Osteoblast (primary cell): Measurements from ENCODE around the gene PLP1. TPM values are rescaled to one million over a fixed set of nuclear protein-coding genes. Genes with fewer than 3 reads are reported as not detected.

Experiments
- DNase-seq: peaks from one replicate; pipeline ENCODE4 v3.0.0; 2011; ENCODE audit warnings: low spot score, mixed read lengths; ENCODE audit not compliant: insufficient read length; ENCODE audit errors: missing footprints
- H2AFZ ChIP-seq: 2 replicates; pipeline ENCODE4 v1.6.0; 2011; ENCODE audit warnings: mild to moderate bottlenecking, low read length
- H3K27ac ChIP-seq: 2 replicates; pipeline ENCODE4 v1.5.1; 2011; ENCODE audit warnings: mild to moderate bottlenecking, low read depth, low read length, moderate library complexity
- H3K27me3 ChIP-seq: 2 replicates; pipeline ENCODE4 v1.6.0; 2012; ENCODE audit warnings: mild to moderate bottlenecking, control low read depth, inconsistent platforms, low read length, moderate library complexity; ENCODE audit not compliant: insufficient read depth
- H3K36me3 ChIP-seq: 2 replicates; pipeline ENCODE4 v1.5.1; 2011; ENCODE audit warnings: mild to moderate bottlenecking, low read length, control low read depth, moderate library complexity; ENCODE audit not compliant: insufficient read depth
- H3K4me1 ChIP-seq: 2 replicates; pipeline ENCODE4 v1.5.1; 2011; ENCODE audit warnings: mild to moderate bottlenecking, low read length, control low read depth, moderate library complexity; ENCODE audit not compliant: insufficient read depth
- H3K4me2 ChIP-seq: 2 replicates; pipeline ENCODE4 v1.6.0; 2011; ENCODE audit warnings: mild to moderate bottlenecking, low read length; ENCODE audit not compliant: insufficient read depth
- H3K4me3 ChIP-seq: fragments of 200-600 bp; sonication (generic); 3 replicates; pipeline ENCODE4 v1.5.1; 2012; ENCODE audit warnings: mild to moderate bottlenecking, low read length, inconsistent platforms; ENCODE audit not compliant: insufficient read depth
- H3K79me2 ChIP-seq: 2 replicates; pipeline ENCODE4 v1.6.0; 2012; ENCODE audit warnings: mild to moderate bottlenecking, low read length, control low read depth, inconsistent platforms; ENCODE audit not compliant: insufficient read depth
- H3K9me3 ChIP-seq: 2 replicates; pipeline ENCODE4 v1.5.1; 2011; ENCODE audit warnings: low read depth, low read length, control low read depth
- H4K20me1 ChIP-seq: 2 replicates; pipeline ENCODE4 v1.6.0; 2012; ENCODE audit warnings: mild to moderate bottlenecking, low read length, control low read depth; ENCODE audit not compliant: insufficient read depth
- total RNA-seq: library from RNA; depleted of rRNA; stranded (reverse); fragments of >200 nt; gene quantifications from 2 replicates; pipeline ENCODE4 v1.2.3, GENCODE V29; 2012
- TF ChIP-seq, protein P1 (sequence below): IDR thresholded peaks from 2 replicates; pipeline ENCODE4 v1.5.1; 2011; ENCODE audit warnings: mild to moderate bottlenecking, low read depth, low read length, moderate library complexity; ENCODE audit errors: extremely low read depth

PLP1 gene
- total RNA-seq, 1 donor: 0.36 TPM

DNA sequence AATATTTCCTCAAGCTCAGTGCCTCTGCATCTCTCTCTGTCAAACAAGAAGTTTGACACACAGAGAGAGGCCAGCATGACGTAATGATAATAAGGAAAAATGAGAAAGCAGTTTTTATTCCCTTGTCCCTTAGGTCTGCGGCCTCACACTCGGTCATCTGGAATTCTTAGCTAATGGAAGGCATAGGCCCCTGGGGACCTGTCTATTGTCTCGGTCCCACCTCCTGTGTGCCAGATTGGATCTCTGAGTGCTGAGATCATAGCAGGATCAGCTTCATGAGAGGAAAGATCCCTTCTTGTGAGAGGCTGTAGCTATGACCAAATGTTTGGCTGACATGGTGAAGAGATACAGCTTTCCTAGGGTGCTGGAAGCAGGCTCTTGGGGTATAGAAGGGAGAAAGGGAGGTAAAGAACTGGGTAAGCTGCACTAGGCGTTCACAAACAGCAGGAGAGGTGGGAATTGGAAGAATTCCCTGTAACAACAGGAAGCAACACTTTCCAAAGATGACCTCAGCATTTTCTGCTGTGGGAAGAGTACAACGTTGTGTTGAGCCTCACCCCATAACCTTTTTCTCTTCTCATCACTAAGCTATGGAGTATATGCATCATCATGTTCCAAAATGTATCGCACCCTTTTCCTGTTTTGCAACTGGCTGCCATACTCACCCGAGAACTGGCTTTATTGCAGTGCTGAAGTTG, 45.7 kb upstream of the PLP1 start:
- H3K27me3 ChIP-seq: peaks cover 9% of the 10 kb centered on the region
- H3K4me2 ChIP-seq: peak overlapping the region; percentile 42
- no peak overlapping the region for H3K4me3 ChIP-seq
- TF ChIP-seq, protein P1, sequence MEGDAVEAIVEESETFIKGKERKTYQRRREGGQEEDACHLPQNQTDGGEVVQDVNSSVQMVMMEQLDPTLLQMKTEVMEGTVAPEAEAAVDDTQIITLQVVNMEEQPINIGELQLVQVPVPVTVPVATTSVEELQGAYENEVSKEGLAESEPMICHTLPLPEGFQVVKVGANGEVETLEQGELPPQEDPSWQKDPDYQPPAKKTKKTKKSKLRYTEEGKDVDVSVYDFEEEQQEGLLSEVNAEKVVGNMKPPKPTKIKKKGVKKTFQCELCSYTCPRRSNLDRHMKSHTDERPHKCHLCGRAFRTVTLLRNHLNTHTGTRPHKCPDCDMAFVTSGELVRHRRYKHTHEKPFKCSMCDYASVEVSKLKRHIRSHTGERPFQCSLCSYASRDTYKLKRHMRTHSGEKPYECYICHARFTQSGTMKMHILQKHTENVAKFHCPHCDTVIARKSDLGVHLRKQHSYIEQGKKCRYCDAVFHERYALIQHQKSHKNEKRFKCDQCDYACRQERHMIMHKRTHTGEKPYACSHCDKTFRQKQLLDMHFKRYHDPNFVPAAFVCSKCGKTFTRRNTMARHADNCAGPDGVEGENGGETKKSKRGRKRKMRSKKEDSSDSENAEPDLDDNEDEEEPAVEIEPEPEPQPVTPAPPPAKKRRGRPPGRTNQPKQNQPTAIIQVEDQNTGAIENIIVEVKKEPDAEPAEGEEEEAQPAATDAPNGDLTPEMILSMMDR: no peak
- peaks cover 19% of the 10 kb centered on the region for H3K4me1 ChIP-seq
- peak overlapping the region; percentile 93 for H3K27ac ChIP-seq
- H3K79me2 ChIP-seq: no peaks in the 10 kb centered on the region
- H3K9me3 ChIP-seq: no peaks in the 10 kb centered on the region
- H4K20me1 ChIP-seq: no peaks in the 10 kb centered on the region
- H2AFZ ChIP-seq: peak overlapping the region; percentile 6
- no peaks in the 10 kb centered on the region for H3K36me3 ChIP-seq
- DNase-seq: peak; percentile 83

DNA sequence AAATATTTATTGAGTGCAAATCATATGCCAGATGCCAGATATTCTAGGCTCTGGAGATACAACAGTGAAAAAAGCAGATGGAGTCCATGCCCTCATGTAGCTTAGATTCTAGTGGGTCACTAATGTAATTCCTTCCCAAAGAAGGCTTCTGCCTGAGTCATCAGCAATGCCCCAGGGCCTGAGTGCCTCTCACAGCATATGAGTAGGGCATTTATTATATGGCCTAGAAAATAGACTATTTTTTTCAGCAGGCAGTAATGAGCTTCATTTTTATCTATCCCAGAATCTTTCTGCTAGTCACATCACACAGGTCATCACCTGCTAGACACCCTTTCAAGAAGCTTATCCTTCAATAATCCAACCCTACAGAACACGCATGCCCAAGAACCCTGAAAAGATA, 43.6 kb upstream of the PLP1 start:
- Histone ChIP-seq H3K27ac (no peak overlapping the region), H3K79me2 (no peaks in the 10 kb centered on the region), H3K4me3 (no peak overlapping the region), H3K27me3 (peaks cover 16% of the 10 kb centered on the region), H3K4me1 (peaks cover 19% of the 10 kb centered on the region), H2AFZ (no peak overlapping the region), H4K20me1 (no peaks in the 10 kb centered on the region), H3K4me2 (no peak overlapping the region), H3K9me3 (no peaks in the 10 kb centered on the region), H3K36me3 (no peaks in the 10 kb centered on the region)
- no peak for DNase-seq
- TF ChIP-seq, protein P1: no peak

DNA sequence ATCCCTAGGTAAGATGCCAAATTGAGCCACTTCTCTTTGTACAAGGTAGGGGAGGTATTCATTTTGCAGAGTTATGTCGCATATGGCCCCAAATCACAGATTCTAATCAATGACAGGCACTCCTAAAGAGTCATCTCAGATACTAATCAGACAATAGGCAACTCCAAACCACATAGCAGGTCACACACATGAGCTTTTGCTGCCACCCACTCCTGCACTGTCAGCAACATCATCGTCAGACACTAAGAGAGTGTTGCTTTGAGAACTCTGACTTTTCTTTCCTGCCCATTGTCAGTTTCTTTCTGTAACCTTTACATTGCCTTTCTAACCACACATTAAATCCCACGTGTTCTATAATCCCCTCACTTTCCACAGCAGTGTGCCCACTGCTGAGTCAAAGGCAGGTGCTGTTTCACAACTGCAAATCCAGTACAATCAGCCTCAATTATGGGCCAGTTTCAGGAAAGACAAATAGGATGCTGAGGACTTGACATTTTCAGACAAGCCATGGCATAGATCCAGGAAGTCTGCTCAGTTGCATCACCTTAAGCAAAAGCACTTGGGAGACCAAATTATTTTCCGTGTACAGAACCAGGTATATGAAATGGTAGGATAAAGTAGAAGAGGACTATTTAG, 42.4 kb upstream of the PLP1 start:
- Histone ChIP-seq H3K4me2 (no peak overlapping the region), H3K27ac (no peak overlapping the region), H3K9me3 (no peaks in the 10 kb centered on the region), H3K36me3 (no peaks in the 10 kb centered on the region), H3K4me1 (peaks cover 19% of the 10 kb centered on the region), H3K27me3 (peaks cover 16% of the 10 kb centered on the region), H3K4me3 (no peak overlapping the region), H2AFZ (no peak overlapping the region), H4K20me1 (no peaks in the 10 kb centered on the region), H3K79me2 (no peaks in the 10 kb centered on the region)
- TF ChIP-seq, protein P1: no peak
- DNase-seq: no peak

DNA sequence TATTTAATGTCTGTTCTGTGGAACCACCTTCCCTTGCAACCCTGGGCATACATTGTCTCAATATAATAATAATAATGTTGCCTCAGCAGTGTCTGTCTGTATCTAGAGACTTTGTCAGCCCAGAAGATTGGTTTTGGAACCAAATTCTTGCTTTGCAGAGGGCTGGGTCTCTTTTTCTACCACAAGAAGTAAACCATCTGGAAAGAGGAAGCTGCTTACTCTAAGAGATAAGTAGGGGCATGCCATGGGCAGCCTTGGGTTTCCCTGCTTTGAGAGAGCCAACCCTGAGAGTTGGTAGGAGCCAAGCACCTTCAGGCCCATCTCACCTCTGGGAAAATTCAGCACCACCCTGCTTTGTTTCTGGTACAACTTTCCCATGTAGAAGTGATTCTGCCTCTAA, 38.9 kb upstream of the PLP1 start:
- H2AFZ ChIP-seq: no peak overlapping the region
- no peak for DNase-seq

More for the DNA sequence above, 38.9 kb upstream of the PLP1 start:
- no peak overlapping the region for H3K4me3 ChIP-seq
- H3K9me3 ChIP-seq: no peaks in the 10 kb centered on the region
- H3K36me3 ChIP-seq: no peaks in the 10 kb centered on the region
- H3K27ac ChIP-seq: no peak overlapping the region
- H3K4me2 ChIP-seq: no peak overlapping the region
- peaks cover 16% of the 10 kb centered on the region for H3K27me3 ChIP-seq
- H3K79me2 ChIP-seq: no peaks in the 10 kb centered on the region
- TF ChIP-seq, protein P1: no peak
- H3K4me1 ChIP-seq: no peaks in the 10 kb centered on the region
- H4K20me1 ChIP-seq: no peaks in the 10 kb centered on the region
